GM18909 (cell line): ENCODE measurements around the gene C19orf85.
"Not testable (repeated sequence)": the region's sequence is repeated elsewhere in the genome, so short reads cannot be mapped to it uniquely, and the experiment has no call there.

ENCODE experiments used
- ATAC-seq: cut with Tn5 transposase; IDR thresholded peaks from one replicate; pipeline ENCODE4 v1.9.1; 2021; ENCODE audit warnings: mild to moderate bottlenecking; ENCODE audit not compliant: unreplicated experiment, poor library complexity

Gene C19orf85

GRCh38 chr19:55443824-55444480 lies 20.6 kb downstream of the C19orf85 start:
- no peak for ATAC-seq

- ATAC-seq = no peak
Observed at GRCh38 chr19:55443045-55443823, 21.3 kb downstream of the C19orf85 start, which contains the start of gene SHISA7. Gene SHISA7, minus strand, starts transcription at chr19:55443300. Its CDS starts 437 bp downstream, at chr19:55442863.

GRCh38 chr19:55442372-55442961 lies 22.1 kb downstream of the C19orf85 start:
- ATAC-seq = no peak

GRCh38 chr19:55441692-55442321 lies 22.7 kb downstream of the C19orf85 start:
- ATAC-seq = no peak

GRCh38 chr19:55441319-55441691 lies 23.2 kb downstream of the C19orf85 start:
- ATAC-seq = no peak

- ATAC-seq = no peak
Observed at GRCh38 chr19:55440411-55441105, 24.0 kb downstream of the C19orf85 start.

- no peak for ATAC-seq
Observed at GRCh38 chr19:55439052-55439451, 25.5 kb downstream of the C19orf85 start.

GRCh38 chr19:55437410-55437809 lies 27.1 kb downstream of the C19orf85 start:
- no peak for ATAC-seq

- ATAC-seq = no peak
Observed at GRCh38 chr19:55436847-55437246, 27.7 kb downstream of the C19orf85 start.

GRCh38 chr19:55435020-55435419 lies 29.5 kb downstream of the C19orf85 start:
- ATAC-seq = no peak

- no peak for ATAC-seq
Observed at GRCh38 chr19:55434356-55434919, 30.1 kb downstream of the C19orf85 start.

- ATAC-seq = no peak
Observed at GRCh38 chr19:55433292-55433691, 31.3 kb downstream of the C19orf85 start.

GRCh38 chr19:55432241-55432959 lies 32.2 kb downstream of the C19orf85 start:
- no peak for ATAC-seq

- ATAC-seq = no peak
Observed at GRCh38 chr19:55431183-55431582, 33.4 kb downstream of the C19orf85 start.

- ATAC-seq = no peak
Observed at GRCh38 chr19:55426042-55426441, 38.5 kb downstream of the C19orf85 start.

GRCh38 chr19:55424518-55424917 lies 40.0 kb downstream of the C19orf85 start:
- ATAC-seq = no peak

- no peak for ATAC-seq
Observed at GRCh38 chr19:55423225-55424005, 41.1 kb downstream of the C19orf85 start.

- not testable (repeated sequence) for ATAC-seq
Observed at GRCh38 chr19:55421281-55421680, 43.3 kb downstream of the C19orf85 start.
